CD4-positive, alpha-beta T cell treated with Interleukin-17A for 1 hour (primary cell): ENCODE measurements around the gene RTN1.

Experiments
- DNase-seq: peaks from one replicate; pipeline ENCODE4 v3.0.0-alpha.2; 2020

RTN1 gene

DNA sequence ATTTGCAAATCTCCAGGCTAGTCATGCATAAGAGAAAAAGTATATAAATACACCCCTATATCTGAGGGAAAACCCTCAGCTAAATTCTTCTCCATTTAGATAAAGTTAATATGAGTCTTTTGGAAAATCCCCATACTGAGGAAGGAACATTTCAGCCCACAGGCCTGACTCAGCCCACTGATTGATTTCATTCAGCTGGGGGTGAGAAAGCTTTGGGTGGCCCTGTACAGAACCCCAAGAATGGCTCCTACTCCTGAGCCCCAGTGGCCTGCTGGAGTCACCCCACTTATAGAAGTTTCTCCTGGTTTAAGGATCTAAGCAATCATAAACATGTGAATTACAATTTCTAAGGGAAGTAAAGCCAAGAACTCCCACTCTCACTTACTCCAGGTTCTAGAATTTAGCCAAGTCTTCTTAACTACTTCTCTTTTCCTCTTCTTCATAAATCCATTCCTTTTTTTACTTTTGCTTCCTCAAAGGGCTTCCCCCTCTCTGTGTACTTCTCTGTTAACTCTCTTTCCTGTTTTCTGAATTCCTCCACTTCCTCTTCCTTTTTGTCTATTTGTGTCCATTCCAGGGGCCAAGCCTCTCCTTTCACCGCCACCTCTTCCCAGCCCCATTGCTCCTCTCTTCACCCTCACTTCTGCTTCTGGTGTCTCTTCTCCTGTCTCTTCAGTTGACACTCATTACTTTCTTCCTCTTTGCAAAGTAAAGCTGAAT is 21.0 kb downstream of the RTN1 start:
- DNase-seq: no peak

DNA sequence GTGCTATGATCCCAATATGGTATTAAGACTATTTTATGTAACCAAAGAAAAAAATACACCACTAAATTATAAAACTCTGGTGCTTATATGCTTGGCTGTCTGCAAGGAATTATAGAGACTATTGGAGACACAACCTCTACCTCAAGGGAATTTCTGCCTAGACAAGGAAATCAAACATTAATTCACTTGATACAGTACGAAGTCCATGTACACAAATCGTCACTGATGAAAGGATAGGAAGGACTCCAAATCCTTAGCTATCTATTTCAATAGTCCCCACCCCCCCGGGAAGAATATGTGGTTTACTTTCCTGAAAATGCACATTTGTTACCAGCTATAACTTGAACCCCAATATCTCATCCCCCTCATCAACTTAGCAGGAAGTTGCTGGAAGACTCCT is 21.9 kb downstream of the RTN1 start:
- DNase-seq: no peak

DNA sequence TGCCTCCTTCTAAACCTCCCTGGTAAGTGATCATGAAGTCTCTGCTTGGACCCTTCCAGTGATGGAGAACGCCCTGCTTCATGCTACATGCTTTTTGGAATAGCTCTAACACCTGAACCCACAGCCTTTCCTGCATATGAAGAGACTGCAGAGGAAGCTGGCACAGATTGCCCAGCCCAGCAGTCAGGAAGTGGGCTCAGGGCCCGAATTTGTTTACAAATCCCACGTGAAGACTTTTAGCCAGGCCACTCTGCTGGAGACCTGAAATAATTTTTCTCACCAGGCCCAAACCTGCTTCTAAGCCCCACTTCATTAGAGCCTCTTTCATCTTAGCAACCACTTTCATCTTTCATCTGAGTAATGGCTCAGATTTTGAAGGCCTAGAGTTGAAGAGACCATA is 22.9 kb downstream of the RTN1 start:
- no peak for DNase-seq

DNA sequence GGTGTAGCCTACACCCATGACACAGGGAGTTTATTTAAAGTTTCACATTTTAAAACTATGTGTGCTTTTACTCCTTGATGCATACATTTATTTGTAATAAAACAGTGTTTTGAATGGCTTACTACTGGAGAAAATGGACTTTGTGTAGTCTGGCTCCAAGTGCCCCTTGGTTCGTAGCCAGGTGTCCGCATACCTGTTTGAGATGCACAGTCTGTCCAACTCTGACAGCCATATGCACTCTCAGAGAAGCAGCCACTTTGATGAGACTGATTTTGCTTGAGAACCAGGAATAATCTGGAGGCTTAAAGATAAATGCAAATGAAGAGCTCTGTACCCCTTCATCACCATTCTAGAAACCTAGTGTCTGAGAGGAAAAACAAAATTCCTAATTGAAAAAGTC is 24.0 kb downstream of the RTN1 start:
- no peak for DNase-seq

DNA sequence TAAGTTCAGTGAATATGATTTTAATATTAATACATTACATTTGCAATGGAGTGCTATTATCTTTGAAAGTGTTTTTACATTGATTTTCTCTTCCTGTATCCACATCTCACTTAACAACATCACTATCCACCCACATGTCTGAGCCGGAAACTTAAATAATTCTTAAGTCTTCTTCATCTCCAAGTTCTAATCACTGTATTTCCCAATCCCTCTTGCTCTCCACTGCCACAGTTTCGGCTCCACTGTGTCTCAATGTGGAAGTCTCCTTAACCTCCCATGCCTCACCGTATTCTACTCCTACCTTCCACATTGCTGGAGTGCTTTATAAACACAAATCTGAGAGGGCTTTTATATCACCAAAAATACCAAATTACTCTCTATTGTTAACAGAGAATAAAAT is 25.3 kb downstream of the RTN1 start:
- no peak for DNase-seq

DNA sequence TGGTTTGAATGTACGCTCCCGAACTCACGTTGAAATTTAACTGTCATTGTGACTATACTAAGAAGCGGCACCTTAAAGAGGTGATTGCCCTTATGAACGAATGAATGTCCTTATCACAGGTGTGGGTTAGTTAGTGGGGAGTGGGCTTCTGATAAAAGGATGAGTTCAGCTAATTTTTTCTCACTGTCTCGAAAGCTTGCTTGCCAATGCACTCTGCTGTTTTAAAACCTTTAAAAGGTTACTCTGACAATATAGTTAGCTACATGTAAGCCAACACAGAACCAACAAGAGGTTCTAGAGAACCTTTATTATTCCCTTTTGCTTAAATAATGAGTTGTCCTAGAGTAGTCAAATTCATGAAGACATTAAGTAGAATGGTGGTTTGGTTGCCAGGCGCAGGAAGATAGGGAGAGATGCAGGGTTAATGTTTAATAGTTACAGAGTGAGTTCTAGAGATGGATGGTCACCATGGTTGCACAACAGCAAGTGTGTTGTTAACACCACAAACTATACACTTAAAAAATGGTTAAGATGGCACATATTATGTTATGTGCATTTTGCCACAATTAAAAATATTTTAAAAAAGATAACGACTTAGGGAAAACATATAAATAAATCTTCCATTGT is 26.3 kb downstream of the RTN1 start:
- DNase-seq: no peak

DNA sequence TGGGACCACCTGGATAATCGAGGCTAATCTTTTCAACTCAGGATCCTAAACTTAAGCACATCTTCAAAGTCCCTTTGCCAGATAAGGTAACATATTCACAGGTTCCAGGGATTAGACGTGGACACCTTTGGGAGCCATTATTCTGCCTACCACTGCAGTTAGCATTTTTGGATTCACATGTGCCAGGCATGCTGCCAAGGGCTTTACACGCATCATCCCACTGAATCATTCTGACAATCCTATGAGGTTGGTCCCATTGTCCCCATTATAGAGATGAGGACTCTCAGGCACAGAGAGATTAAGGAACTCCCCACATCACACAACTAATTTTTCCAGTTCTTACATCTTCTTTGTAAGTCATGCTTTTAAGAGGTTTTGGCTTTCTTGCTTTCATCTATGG is 34.5 kb downstream of the RTN1 start:
- DNase-seq: no peak

DNA sequence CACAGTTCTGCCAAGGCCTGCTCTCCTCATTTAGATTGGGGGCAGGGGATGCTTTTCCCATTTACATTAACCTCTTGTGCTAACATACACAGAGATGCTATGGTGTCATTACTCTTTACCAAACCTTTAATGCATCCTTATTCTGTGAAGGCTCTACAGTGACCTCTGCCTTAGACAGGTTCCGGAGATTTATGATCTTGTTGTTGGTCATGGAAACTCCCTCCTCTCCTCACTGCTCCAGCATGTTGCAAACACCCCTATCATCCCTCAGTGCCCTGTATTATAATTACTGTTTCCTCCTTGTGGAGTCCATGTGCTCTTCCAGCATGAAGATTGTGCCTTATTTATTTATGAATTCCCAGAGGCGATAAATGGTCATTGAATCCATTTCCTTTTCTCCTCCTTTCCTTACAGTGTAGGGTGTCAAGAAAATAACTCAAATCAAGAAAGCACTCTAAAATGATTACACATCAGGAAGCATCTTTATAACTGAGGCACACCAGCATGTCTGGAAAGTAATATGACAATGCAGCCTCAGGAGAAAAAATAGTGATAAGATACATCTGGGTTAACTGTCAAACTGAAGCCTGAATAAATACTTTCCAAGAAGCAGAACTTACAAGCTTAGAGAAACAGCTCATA is 37.8 kb downstream of the RTN1 start:
- no peak for DNase-seq

DNA sequence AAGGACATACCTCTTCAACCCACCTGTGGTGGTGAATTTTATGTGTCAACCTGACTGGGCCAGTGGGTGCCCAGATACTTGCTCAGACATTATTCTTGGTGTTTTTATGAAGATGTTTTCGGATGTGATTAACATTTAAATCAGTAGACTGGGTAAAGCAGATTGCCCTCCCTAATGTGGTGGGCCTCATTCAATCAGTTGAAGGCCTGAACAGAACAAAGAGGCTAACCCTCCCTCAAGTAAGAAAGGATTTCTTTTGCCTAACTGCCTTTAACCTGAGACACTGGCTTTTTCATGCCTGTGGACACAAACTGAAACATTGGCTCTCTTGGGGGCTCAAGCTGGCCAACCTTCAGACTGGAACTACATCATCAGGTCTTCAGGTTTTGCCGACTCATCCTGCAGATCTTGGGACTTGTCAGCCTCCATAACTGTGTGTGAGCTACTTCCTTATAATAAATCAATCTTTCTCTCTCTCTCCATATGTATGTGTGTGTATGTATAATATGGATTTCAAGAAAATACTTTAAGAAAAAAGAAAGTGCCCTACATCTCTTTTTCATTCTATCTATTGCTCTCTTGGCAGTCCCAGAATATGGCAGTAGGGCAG is 39.4 kb downstream of the RTN1 start:
- DNase-seq: no peak

DNA sequence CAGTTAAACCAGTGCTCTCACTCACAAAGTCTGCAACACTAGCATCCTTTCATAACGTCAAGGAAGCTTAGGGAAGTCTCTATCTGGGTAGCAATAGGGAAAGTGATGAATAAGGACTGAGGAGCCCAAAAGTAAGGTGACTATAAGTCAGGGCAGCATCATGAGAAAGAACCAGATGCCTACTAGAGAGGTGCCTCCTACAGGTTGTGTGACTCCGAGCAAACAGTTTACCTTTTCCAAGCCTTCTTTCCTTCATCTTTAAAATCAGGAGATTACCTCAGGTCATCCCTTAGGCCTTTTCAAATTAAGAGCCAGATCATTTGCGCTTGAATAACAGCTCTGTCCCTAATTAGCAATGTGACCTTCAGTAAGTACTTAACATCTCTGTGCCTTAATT is 40.2 kb downstream of the RTN1 start:
- DNase-seq: no peak

DNA sequence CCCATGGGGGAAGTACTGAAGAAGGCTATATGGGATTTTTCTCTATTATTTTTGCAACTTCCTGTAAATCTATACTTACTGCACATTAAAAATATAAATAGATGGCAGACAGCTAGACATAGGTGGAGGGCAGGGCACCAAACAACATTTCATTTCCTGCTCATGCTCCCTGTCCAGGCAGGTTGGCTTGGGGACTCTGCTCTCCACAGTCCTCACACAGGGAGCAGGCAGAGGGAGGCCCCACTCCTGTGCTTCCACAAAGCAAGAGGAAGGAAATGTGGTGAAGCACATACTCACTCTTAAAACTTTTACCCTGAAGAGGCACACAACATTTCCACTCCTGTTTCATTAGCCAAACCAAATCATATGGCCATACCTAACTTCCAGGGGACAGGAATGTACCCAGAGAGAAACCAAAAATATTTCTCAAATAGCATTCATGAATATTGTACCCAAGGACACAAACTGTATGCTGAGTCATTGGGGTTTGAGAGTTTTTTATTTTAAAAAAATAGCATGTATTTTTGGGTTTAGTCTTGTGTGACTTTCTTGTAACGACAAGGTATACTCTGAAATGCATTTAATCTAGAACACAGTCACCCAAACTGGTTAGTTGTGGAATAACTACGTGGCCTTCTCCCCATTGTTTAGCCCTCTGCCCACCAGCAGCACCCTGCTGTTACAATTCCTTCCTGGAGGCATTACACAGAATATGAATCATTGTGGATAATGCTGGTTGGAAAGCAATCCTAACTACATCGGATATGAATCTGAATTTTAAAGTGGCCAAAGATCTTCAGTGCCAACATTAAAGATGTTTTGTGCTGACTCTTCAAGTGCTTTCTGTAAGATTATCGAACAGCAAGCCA is 40.9 kb downstream of the RTN1 start:
- DNase-seq: no peak

DNA sequence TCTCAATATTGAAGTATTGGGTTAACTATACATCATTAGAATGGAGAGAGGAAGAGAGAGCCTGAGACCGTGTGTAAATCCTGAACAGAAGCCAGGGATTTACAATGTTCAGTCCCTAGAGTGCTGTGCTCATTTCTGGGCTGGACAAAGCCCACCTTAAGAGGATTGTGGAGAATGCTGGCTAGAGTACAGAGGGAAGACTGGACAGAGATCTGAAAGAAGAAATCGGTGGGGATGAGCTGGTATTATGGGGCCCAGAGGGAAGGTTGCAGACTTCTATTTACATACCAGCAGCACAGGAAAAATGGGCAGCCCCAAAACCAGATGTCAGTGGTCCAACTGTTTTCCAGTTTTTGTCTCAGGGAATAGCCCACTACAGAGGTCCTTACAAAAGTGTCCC is 42.3 kb downstream of the RTN1 start:
- DNase-seq: no peak

DNA sequence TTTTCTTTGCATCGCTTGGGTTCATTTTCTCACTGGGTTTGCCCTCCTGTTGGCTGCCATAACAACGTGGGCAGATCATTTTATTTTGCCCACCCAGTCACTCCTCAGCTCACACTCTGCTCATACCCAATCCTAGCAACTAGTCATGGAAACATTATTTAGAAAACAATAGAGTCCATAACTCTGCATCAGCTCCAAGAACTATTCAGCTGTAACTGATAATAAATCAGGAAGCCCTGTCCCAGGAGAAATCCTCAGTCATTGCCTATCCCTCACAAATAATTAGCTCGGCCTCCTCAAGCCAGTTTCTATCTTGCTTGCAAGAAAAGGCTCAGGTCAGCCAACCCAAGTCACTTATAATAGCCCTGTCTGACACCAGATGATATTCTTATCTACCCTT is 43.2 kb downstream of the RTN1 start:
- DNase-seq: no peak

DNA sequence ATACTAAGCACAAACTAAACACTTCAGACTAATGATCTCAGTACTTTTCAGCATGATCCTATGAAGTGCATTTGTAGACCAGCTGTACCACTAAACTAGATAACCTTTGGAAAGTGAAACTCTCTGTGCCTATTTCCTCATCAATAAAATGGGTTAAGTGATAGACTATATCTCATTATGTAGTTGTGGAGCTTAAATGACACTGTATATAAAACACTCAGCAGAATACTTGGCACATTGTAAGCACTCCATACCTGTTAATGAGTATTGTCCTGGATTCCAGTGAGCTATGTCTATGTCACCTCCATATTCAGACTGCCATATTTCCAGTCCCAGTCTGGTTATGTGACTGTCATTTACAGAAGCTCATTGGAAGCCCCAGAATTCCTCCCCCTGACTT is 44.4 kb downstream of the RTN1 start:
- DNase-seq: no peak

DNA sequence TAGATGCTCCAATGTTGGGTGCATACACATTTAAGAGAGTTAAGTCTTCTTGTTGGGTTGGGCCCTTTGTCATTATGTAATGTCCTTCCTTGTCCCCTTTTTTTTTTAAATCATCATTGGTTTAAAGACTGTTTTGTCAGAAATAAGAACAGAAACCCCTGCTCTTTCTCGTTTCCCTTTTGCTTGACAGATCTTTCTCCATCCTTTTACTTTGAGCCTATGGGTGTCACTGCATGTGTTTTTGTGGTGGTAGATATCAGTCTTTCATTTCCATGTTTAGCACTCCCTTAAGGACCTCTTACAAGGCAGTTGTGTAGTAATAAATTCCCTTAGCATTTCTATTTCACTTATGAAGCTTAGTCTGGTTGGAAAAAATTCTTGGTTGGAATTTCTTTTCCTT is 47.4 kb downstream of the RTN1 start:
- DNase-seq: no peak

DNA sequence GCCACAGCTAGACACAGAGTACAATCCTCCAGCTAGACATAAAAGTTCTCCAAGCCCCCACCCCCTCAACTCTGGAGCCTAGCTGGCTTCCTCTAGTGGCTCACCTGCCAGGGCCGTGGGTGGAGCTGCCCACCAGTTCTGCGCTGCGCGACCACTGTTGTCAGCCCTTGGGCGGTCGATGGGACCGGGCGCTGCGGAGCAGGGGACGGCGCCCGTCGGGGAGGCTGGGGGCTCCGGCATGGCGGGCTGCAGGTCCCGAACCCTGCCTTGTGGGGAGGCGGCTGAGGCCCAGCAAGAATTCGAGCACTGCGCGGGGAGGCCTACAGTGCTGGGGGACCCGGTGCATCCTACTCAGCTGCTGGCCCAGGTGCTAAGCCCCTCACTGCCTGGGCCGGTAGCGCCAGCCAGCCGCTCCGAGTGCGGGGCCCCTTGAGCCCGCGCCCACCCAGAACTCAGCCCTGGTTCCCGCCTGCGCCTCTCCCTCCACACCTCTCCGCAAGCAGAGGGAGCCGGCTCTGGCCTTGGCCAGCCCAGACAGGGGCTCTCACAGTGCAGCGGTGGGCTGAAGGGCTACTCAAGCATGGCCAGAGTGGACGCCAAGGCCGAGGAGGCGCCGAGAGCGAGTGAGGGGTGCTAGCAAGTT is 51.0 kb downstream of the RTN1 start:
- DNase-seq: no peak

DNA sequence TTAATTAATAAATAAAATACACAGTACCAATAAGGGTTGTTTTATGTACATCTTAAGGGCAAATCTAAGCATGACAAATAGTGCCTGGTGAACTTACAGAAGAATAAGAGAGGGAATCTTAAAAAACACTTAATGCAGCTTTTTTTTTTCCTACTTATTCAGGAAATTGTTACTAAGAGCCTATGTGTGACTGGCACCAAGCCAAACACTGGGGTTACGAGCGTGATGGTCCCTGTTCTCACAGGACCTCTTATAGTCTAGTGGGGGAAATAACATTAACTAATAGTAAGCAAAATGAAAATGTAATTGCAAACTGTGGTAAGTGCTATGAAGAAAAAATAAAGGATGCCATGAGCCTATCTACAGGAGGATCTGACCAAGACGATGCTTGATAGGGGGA is 53.6 kb downstream of the RTN1 start:
- DNase-seq: no peak

DNA sequence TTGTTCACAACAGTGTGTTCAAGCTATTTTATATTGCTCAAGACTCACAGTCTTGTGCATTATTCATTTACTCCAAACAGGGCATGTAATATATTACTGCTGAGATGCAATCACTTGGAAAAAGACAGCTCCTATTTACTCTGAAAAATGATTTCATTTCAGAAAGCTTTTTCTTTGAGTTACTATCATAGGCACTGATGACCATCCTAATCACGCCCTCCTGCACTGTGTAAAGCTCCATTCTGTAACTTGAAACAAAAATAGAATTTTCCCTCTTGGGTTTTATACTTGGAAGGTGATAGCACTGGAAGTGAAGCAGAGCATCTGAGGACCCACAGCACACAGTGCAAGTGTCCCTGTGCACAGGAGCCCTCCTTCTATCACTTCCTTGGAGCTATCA is 55.6 kb downstream of the RTN1 start:
- no peak for DNase-seq

DNA sequence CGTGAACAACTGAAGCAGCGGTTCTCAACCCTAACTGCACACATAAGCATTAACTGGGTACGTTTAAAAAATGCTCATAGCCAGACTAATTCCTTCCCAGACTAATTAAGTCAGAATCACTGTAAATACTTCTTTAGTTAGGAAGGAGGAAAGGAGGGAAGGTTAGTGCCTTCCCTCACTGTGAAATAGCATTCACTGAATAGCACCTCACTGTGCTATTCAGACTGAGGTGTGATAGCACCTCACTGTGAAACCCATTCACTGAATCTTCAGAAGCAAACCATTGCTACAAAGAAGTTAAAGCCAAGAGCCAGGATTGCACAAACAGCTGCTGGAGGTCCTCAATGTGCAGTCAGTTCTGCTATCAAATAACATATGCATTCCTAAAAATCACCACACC is 58.8 kb downstream of the RTN1 start:
- DNase-seq: no peak

DNA sequence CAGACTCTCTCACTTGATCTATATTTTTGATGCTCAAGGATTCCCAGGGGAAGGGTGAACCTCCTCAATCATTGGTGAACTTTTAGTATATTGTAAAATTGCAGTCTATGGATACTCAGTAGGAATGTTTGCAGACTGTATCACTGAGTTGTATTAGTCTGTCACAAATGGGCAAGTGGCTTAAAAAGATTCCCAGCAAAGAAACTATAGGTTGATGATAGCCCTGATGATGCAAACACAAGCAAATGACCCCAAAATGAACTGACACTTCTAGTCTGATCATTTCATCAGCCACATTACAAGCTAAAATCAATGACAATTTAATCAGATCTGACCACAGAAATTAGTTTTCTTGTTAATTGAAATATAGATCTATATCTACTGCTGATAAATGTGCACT is 59.5 kb downstream of the RTN1 start:
- DNase-seq: no peak

DNA sequence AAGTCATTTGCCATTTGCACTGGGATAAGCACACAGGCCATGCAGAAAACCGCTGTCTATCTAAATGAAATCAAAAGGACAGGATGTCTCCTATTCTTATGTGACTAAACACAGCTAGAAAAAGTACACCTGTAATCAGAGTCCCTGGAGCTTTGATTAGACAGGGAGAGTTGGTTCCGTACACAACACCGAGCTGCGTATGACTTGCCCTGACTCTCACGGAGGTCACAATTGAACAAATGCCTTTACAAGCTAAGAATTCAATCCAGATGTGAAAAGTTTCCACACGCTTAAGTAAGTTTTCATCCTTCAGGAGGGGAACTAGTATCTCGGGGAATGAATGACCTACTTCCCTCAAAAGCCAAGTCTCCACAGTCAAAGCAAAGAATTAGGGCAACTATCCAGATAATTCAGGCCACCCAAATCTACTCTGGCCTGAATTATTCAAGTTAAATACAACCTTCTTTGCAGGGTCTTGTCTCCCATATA is 67.5 kb downstream of the RTN1 start:
- DNase-seq: no peak

DNA sequence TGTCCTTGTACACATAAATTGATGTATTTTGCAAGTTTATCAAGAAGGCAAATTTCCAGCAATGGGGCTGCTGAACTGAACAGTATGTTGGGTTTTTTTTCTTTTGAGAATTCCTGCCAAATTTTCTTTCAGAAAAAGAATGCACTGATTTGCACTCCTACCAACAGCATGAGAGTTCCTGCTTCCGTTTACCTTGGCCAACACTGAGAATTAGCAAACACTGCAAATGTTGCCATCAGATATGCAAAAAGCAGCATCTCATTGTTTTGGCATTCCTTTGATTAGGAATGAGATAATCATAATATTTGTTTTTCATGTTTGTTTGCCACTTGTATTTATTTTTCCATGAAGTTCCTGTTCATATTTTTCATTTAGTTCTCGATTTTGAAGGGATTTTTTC is 82.4 kb downstream of the RTN1 start:
- no peak for DNase-seq
